Measurements from ENCODE around the gene TBX10.

Gene TBX10

DNA sequence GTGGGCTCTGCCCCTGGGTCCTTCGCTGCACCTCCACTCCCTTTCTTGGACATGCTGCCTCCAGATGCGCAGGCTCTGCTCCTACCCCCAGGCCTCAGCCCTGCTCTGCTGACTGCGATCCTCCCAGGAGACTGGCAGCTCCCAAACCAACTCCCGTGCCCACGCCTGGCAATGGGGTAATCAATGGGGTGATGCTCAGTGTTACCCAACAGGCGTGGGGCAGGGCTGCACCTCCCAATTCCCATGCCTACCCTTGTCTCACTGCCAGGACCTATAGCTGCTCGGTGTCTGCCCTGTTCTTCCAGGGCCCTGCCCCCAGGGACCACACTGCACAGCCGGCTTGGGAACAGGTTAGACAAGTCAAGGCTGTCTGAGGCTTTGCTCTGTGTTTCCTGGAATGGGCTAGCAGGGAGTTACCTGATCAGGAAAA, 34.9 kb upstream of the TBX10 start, which contains the start of gene ALDH3B2:
ALDH3B2 (minus strand) TSS at position 182 of the 430 bp plus-strand sequence. CDS start 7,688 bp downstream, outside the sequence.
- Histone ChIP-seq H3K27ac (no peak within 1 kb of the TSS), H3K4me3 (no peak within 1 kb of the TSS)
- DNase-seq (ENCODE audit: low spot score) = no peak
- TF ChIP-seq, protein P1, sequence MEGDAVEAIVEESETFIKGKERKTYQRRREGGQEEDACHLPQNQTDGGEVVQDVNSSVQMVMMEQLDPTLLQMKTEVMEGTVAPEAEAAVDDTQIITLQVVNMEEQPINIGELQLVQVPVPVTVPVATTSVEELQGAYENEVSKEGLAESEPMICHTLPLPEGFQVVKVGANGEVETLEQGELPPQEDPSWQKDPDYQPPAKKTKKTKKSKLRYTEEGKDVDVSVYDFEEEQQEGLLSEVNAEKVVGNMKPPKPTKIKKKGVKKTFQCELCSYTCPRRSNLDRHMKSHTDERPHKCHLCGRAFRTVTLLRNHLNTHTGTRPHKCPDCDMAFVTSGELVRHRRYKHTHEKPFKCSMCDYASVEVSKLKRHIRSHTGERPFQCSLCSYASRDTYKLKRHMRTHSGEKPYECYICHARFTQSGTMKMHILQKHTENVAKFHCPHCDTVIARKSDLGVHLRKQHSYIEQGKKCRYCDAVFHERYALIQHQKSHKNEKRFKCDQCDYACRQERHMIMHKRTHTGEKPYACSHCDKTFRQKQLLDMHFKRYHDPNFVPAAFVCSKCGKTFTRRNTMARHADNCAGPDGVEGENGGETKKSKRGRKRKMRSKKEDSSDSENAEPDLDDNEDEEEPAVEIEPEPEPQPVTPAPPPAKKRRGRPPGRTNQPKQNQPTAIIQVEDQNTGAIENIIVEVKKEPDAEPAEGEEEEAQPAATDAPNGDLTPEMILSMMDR (IDR thresholded peaks at IDR 0.05) = no peak

DNA sequence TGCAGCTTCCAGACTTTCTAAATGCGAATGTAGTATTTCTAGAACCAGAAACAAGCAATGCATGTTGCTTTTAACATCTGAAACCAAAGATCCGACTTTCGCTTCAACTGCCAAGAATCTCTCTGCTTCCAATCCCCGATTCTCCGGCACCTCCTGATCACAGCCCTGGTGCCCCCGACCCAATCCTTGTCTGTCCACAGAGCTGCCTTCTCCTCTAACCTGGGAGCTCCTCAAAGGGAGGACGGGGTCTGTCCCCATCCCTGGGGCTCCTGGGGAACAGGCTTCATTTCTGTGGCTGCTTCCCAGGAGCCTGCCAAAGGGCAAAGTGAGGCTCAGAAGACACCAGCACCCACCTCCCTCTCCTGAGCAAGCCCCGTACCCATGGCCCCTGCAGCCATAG, 34.3 kb upstream of the TBX10 start:
- TF ChIP-seq, protein P1 (IDR thresholded peaks at IDR 0.05) = no peak
- no peak overlapping the region for H3K27ac ChIP-seq
- DNase-seq (ENCODE audit: low spot score) = no peak
- H3K4me3 ChIP-seq = no peak overlapping the region

DNA sequence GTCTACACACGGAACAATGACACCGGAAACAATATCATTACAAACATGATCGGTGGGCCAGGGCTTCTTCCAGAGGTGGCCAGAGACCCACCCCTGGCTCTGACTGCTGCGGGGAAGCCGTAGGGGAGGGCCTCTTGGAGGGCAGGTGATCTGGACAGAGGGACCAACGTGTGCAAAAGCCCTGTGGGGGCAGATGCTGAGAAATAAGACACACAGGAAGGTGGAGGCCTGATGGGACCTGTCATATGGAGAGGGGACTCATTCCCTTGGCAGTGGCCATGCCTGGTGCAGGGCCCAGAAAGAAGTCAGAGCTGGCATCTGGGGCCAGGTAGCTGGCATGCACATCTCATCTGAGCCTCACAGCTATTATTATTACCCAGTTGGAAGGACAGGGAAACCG, 33.8 kb upstream of the TBX10 start:
- DNase-seq (ENCODE audit: low spot score) = no peak
- Histone ChIP-seq H3K4me3 (no peak overlapping the region), H3K27ac (no peak overlapping the region)
- TF ChIP-seq, protein P1 (IDR thresholded peaks at IDR 0.05) = no peak

DNA sequence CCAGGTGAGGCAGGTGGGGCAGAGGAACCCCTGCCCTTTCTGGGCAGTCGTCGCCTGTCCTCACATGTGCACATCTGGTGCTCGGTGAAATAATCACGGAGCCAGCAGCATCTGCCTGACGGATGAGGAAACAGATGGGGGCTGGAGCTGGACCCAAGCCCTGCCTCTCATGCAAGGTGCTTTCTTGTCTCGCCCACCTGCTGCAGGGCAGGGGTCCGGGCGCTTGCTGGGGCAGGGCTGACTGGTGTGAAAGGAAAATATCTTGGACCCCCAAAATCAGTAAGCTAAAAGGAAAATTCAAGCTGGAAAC, 31.6 kb upstream of the TBX10 start:
- H3K4me3 ChIP-seq = no peak overlapping the region
- no peak overlapping the region for H3K27ac ChIP-seq
- DNase-seq (ENCODE audit: low spot score) = no peak
- TF ChIP-seq, protein P1 (IDR thresholded peaks at IDR 0.05) = no peak

DNA sequence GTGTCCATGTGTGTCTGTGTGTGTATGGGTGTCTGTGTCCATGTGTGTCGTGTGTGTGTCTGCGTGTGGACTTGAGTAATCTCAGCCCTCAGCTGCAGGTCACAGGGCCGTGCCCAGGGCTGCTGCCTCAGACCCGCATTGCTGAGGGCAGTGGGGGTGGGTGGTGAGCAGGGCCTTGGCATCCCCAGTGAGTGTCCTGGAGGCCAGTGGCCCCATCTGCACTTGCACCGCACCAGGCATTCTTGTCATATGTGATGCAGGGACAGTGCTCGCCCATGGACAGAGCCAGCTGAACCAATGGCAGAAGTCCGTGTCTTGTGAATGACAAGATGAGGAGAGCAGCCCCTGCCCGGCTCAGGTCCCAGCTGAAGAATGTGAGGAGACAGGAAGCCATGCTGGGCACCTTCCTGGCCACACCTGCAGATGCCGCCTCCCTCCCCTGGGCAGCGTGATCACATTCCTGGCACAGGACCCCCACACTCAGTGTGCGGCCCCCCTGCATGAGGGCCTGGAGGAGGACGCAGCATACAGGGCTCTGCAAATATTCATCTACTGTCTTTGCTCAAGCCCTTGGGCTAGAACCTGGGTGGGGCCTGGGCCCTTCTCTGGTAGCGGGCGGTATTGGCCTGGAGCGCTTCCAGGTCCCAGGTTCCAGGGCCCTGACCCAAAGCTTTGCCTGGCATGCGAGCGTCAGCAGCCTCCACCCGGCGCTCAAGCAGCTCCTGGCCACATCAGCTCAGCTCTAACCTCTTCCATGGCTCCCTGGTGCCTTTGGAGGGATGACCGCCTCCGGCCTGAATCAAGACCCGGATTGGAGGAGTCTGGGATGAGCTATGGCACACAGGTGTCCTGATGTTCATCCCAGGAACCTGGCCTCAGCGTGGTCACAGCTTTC, 31.0 kb upstream of the TBX10 start:
- TF ChIP-seq, protein P1 (IDR thresholded peaks at IDR 0.05) = no peak
- no peak overlapping the region for H3K4me3 ChIP-seq
- no peak overlapping the region for H3K27ac ChIP-seq
- DNase-seq (ENCODE audit: low spot score) = no peak

DNA sequence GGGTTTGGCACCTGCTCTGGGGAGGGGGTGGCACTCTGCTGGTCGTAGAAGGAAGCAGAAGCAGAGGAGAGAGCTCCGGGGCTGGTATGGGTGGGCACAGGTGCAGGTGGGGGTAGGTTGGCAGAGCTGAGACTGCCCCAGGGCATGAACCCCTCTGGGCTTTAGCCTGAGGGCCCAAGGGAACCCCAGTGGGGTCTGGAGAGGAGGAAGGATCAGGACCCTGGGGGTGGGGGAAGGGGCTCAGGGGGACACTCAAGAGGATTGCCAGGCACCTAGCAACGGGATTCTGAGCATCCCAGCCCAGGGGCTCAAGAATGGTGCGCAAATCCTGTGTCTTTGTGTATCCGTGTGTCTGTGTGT, 28.6 kb upstream of the TBX10 start:
- Histone ChIP-seq H3K4me3 (no peak overlapping the region), H3K27ac (no peak overlapping the region)
- TF ChIP-seq, protein P1 (IDR thresholded peaks at IDR 0.05) = no peak
- DNase-seq (ENCODE audit: low spot score) = no peak
